SHP77 treated with DMSO at 0.1 percent for 48 hours (cell line): ENCODE results near the gene LPCAT1.
"Not testable (repeated sequence)": the region's sequence is repeated elsewhere in the genome, so short reads cannot be mapped to it uniquely, and the experiment has no call there.

Experiments used
- DNase-seq: peaks from one replicate; lab custom pipeline; 2025; lab: John Stamatoyannopoulos, UW

LPCAT1 gene

GRCh38 chr5:1521671-1522600, 1.8 kb downstream of the LPCAT1 start:
- DNase-seq = no peak

GRCh38 chr5:1520791-1521453, 2.8 kb downstream of the LPCAT1 start:
- DNase-seq = no peak

GRCh38 chr5:1519631-1520210, 4.0 kb downstream of the LPCAT1 start:
- no peak for DNase-seq

- no peak for DNase-seq
Measured at GRCh38 chr5:1517838-1518237, 5.9 kb downstream of the LPCAT1 start.

GRCh38 chr5:1516615-1517601, 6.9 kb downstream of the LPCAT1 start:
- no peak for DNase-seq

- DNase-seq = no peak
Measured at GRCh38 chr5:1515921-1516571, 7.7 kb downstream of the LPCAT1 start.

- no peak for DNase-seq
Measured at GRCh38 chr5:1515311-1515920, 8.3 kb downstream of the LPCAT1 start.

- DNase-seq = not testable (repeated sequence)
Measured at GRCh38 chr5:1514819-1515310, 8.9 kb downstream of the LPCAT1 start.

GRCh38 chr5:1514027-1514818, 9.5 kb downstream of the LPCAT1 start:
- DNase-seq = no peak

- no peak for DNase-seq
Measured at GRCh38 chr5:1513326-1514026, 10.3 kb downstream of the LPCAT1 start.

- DNase-seq = no peak
Measured at GRCh38 chr5:1512541-1513291, 11.0 kb downstream of the LPCAT1 start.

GRCh38 chr5:1511651-1512540, 11.9 kb downstream of the LPCAT1 start:
- peak; percentile 21 for DNase-seq

- no peak for DNase-seq
Measured at GRCh38 chr5:1511048-1511447, 12.7 kb downstream of the LPCAT1 start.

- no peak for DNase-seq
Measured at GRCh38 chr5:1510631-1511030, 13.1 kb downstream of the LPCAT1 start.

GRCh38 chr5:1510151-1510561, 13.6 kb downstream of the LPCAT1 start:
- DNase-seq = no peak

GRCh38 chr5:1509346-1510085, 14.2 kb downstream of the LPCAT1 start:
- DNase-seq = no peak
